Stimulated activated CD4-positive, alpha-beta T cell treated with anti-CD3 and anti-CD28 coated beads, Interleukin-1b, Interleukin-23, amount 100 ng/mL, for 4 hours (primary cell): ENCODE data around the gene TAF4B.
"Not testable (repeated sequence)": the region's sequence is repeated elsewhere in the genome, so short reads cannot be mapped to it uniquely, and the experiment has no call there.

Source experiments
- DNase-seq, 2 donors: peaks; one replicate each; pipeline ENCODE4 v3.0.0-alpha.2; 2020; ENCODE audit warnings: low read depth in 2 of 2

TAF4B gene

DNA sequence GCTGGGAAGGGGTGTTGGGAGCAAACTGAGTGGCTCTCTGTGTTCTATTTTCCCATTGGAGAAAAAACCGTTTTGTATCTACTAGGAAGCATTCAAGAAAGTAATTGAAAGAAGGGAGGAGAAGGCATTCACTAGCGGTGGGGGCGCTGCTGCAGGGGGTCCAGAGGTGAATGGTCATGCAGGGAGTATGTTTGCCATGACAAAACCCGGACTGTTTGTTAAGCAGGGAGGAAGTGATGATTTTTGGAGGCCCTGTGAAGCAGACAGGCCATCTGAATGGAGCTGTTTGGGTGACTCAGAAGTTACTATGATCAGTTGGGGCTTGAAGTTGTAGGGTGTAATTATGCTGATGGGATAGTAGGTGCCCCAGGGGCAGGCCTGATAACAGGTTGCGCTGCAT, 7.0 kb downstream of the TAF4B start:
- DNase-seq = no peak

- DNase-seq = not testable (repeated sequence)
Observed at GRCh38 chr18:26237363-26237762, 11.1 kb downstream of the TAF4B start.

GRCh38 chr18:26238718-26239117, 12.5 kb downstream of the TAF4B start:
- DNase-seq = not testable (repeated sequence)

GRCh38 chr18:26242392-26242791, 16.1 kb downstream of the TAF4B start:
- DNase-seq = not testable (repeated sequence)

GRCh38 chr18:26245434-26245833, 19.2 kb downstream of the TAF4B start:
- DNase-seq = not testable (repeated sequence)

DNA sequence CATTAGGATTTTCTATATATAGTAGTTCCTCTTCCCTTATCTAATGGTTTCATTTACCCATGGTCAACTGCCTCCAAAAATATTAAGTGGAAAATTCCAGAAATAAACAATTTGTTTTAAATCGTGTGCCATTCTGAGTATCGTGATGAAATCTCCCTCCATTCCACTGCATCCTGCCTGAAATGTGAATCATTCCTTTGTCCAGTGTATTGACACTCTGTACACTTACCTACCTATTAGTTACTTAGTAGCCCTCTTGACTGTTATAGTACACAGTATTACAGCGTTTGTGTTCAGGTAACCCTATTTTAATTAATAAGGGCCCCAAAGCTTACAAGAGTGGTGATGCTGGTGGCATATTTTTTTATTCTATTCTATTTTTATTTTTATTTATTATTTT, 26.2 kb downstream of the TAF4B start:
- no peak for DNase-seq

DNA sequence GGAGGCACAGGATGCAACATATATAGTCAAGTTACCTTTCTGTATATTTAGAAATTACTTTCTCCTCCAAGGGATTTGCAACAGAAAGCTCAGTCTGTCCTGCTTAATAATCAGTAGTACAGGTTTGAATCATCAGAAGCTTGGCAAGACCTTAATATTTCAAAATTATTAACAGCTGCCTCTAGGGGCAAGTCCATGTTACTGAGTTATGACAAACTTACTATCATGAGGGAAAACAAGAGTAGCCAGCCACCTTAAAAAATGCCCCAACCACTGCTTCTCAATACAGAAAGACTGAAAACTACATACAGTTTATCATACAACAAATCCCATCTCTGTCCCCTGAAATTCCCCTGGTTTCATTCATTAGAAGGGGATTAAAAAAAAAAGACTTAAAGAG, 28.6 kb downstream of the TAF4B start:
- not testable (repeated sequence) for DNase-seq

DNA sequence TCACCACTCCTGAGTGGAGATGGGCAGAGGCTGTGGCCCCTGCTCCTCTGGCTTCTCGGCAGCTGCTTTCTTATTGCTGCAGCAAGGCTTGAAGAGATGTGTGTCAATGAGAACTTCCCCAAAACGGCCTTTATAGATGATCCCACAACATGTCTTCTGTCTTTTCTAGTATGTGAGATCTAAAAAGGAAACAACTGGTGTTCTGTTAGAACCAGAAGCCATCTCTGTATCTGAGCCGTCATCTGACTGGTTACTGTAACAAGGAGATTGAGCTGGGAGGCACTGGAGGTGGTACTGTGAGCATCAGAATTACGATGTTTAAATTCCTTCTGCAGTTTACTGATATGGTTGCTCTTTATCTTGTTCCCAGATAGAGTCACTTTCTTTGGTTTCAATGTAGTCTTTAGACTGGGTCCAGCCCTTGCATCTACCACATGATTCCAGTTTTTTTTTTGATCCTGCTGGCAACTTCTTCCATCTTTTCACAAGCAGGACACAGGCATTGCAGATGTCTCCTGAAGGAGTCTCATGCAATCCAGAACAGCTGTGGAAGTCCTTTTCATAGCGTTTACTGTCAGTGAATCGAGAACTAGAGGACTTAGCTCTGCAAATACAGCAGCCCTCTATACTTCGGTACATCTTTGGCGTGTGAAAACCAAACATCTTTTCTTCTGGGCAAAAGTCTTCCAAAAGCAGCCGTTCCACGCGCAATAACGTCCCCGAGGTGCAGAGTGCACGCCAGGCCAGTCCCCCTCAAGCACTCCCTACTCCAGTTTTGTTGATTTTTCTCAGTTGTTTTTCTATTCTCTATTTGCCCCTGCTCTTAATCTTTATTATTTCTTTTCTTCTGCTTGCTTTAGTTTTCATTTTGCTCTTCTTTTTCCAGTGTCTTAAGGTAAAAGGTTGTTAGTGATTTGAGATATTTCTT, 29.7 kb downstream of the TAF4B start:
- DNase-seq = no peak

GRCh38 chr18:26258711-26259110, 32.5 kb downstream of the TAF4B start:
- no peak for DNase-seq

DNA sequence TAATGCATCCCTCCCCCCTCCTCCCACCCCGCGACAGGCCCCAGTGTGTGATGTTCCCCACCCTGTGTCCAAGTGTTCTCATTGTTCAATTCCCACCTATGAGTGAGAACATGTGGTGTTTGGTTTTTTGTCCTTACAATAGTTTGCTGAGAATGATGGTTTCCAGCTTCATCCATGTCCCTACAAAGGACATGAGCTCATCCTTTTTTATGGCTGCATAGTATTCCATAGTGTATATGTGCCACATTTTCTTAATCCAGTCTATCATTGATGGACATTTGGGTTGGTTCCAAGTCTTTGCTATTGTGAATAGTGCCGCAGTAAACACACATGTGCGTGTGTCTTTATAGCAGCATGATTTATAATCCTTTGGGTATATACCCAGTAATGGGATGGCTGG, 33.2 kb downstream of the TAF4B start:
- DNase-seq = not testable (repeated sequence)

DNA sequence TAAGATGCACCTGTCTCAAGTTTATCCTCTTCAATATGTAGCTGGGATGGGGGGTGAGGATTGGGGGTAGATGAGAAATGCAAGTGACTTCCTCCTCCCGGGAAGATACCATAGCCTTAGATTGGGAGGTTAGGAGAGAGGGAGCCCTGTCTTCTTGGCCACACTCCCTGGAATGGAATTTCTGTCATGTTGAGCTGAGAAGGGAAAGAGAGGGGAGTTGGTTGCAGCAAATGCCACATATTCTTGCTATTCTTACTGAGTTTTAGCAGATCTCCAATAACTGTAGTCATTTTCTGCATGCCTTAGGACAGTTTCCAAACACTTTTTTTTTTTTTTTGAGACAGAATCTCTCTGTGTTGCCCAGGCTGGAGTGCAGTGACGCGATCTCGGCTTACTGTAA, 35.9 kb downstream of the TAF4B start:
- no peak for DNase-seq

DNA sequence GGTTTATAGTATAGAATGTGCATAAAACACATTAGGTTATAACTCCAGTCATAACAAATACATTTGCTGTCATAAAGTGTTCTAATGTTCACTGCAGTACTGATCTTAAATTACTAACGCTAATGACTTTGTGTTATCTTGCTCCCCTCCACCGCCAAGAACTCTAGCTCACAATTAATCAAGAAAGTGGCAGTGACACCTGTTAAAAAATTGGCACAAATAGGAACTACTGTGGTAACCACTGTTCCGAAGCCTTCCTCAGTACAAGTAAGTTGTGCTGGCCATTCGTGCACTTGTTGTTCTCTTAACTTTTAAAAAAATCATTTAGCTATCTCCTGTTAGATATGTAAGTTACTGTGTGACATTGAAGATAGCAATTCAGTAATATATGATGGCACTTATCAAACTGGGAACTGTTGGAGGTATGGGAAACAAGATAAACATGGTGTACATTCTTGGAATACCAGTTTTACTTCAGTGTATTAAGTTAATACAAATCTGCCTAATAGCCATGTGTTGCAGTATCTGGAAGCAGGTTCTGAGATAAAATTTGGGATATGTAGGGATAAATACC, 41.2 kb downstream of the TAF4B start:
- no peak for DNase-seq

GRCh38 chr18:26268454-26268853, 42.2 kb downstream of the TAF4B start:
- no peak for DNase-seq

- DNase-seq = no peak
Observed at GRCh38 chr18:26271917-26272549, 45.8 kb downstream of the TAF4B start.

- DNase-seq = no peak
Observed at GRCh38 chr18:26277374-26277773, 51.1 kb downstream of the TAF4B start.

- no peak for DNase-seq
Observed at GRCh38 chr18:26279428-26279827, 53.2 kb downstream of the TAF4B start.

GRCh38 chr18:26286008-26286407, 59.8 kb downstream of the TAF4B start:
- no peak for DNase-seq

- DNase-seq = no peak
Observed at GRCh38 chr18:26287644-26288043, 61.4 kb downstream of the TAF4B start.

- DNase-seq = no peak
Observed at GRCh38 chr18:26290385-26290784, 64.1 kb downstream of the TAF4B start.

GRCh38 chr18:26293982-26294381, 67.7 kb downstream of the TAF4B start:
- DNase-seq = no peak

DNA sequence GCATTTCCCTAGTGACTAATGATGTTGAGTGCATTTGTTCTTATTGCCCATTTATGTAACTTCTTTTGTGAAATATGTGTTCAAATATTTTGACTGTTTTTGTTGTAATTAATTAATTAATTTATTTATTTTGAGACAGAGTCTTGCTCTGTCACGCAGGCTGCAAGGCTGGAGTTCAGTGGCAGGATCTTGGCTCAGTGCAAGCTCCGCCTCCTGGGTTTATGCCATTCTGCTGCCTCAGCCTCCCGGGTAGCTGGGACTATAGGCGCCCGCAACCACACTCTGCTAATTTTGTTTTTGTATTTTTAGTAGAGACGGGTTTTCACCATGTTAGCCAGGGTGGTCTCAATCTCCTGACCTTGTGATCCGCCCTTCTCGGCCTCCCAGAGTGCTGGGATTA, 71.9 kb downstream of the TAF4B start:
- no peak for DNase-seq

DNA sequence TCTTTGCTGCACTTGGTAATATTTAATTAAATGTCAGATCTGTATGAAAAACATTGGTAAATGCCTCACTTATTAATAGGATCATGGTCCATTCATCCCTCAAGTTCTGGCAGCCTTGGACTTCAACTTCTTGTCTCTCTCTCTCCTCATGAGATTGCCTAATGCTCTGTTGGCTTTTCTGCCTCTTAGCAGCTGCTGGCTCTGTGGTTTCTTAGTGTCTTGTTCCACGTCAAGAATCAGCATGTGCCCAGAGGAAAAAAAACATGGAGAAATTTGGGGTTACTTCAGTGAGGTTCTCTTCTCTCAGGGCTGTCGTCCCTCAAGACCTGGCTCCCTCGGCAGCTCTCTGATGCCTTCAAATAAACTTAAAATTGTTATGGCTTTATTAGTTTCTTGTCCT, 75.4 kb downstream of the TAF4B start:
- DNase-seq = no peak

DNA sequence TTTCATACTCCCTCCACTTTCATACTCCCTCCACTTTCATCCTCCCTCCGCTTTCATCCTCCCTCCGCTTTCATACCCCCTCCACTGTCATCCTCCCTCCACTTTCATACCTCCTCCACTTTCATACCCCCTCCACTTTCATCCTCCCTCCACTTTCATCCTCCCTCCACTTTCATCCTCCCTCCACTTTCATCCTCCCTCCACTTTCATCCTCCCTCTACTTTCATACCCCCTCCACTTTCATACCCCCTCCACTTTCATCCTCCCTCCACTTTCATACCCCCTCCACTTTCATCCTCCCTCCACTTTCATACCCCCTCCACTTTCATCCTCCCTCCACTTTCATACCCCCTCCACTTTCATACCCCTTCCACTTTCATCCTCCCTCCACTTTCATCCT, 77.0 kb downstream of the TAF4B start:
- not testable (repeated sequence) for DNase-seq
